T-helper 2 cell (primary cell): ENCODE data around the gene TAC3.
"Not testable (repeated sequence)": the region's sequence is repeated elsewhere in the genome, so short reads cannot be mapped to it uniquely, and the experiment has no call there.

Experiments
- DNase-seq, 5 experiments: peaks; one replicate each; pipeline versions ENCODE4 v3.0.0 to v3.0.0-alpha.2; 2012 to 2022

Gene TAC3

DNA sequence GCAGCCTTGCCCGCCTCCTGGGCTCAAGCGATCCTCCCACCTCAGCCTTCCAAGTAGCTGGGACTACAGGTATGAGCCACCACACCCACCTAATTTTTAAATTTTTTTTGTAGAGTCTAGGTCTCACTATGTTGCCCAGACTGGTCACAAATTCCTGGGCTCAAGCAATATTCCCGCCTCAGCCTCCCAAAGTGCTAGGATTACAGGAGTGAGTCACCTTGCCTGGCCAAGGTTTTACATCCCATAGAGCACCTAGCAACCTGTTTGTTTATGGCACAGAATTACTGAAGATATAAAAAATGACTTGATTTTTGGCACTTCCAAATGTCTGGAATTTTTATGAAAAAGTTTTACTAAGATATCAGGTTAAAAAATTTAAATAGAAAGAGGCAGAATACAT lies 17.1 kb upstream of the TAC3 start:
- no peak for DNase-seq

DNA sequence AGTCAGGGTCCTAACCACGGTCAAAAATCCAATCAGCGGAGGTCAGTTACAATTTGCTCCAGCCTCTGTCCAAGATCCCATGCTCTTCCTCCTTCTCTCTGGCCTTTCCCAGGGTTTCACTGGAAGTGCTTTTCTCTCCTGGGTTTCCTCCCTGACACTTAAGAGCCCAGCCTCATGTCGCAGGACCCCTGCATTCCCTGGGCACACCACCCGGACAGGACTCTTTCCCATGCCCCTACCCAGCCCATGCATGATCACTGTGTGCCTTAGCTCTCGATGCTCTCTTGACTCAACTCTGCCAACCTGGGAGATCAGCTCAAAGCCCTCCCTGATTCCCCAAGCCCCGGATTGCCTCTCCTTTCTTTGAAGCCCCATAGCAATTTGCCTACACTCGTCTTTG lies 15.5 kb upstream of the TAC3 start:
- no peak for DNase-seq

DNA sequence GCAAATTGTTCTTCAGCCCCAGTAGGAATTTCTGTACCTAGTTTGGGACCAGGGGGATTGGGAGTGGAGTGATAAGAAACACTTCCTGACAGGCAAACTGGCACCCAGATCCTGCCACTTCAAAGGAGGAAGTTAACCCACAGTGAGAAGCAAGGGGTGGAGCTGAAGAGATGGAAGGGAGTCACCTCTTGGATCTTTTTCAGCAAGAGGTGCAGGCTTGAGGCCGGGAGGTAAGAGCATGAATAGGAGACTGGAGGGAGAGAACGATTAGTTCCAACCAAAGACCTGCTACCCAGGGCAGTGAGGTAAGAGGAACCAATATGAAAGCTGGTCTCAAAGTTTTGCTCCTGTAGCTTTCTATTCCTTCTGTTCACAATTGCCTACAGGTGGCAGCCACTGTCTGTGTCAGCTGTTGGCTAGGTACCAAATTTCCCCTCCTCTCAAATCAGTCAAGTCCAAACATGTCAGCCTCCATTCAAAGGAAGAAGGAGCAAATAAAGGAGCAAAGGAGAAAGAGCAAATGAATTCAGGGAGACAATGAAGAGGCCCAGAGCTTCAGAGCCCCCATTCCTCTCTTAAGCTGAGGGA lies 14.9 kb upstream of the TAC3 start:
- DNase-seq, result peak in 1 of 5 experiments; percentile 61

DNA sequence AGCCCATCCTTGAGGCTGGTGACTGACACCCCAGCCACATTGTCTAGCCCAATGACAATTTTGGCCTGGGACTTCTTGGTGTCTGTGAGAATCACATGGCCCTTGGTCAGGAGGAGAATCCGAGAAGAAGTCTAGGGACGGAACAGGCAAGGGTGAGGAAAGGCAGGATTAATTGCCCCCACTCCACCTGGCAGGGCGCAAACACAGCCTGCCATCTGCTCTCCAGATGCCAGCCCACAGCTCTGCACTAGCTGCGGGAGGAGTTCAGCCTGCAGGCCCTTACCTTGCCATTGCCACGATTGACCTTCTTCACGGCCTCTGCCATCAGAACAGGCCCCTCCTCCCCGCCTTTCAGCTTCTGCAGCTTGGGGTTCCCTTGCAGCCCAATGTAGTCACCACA lies 13.1 kb upstream of the TAC3 start:
- no peak for DNase-seq

DNA sequence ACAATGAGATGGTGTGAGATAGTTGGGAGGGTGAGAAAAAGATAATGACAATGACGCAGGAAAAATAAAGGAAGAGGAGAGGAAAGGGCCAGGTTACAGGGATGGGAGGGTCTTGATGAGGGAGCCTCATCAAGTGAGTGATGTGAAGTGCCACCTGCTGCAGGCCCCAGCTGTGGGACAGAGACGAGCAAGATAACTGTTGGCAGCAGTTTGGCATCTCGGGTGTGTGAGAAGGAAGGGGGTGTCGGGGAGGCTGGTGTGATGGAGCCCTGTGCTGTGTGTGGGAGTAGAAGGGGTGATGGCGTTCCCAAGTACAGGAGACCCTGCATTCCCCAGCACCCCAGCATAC lies 11.4 kb upstream of the TAC3 start:
- DNase-seq, result peak in 1 of 5 experiments; percentile 6

DNA sequence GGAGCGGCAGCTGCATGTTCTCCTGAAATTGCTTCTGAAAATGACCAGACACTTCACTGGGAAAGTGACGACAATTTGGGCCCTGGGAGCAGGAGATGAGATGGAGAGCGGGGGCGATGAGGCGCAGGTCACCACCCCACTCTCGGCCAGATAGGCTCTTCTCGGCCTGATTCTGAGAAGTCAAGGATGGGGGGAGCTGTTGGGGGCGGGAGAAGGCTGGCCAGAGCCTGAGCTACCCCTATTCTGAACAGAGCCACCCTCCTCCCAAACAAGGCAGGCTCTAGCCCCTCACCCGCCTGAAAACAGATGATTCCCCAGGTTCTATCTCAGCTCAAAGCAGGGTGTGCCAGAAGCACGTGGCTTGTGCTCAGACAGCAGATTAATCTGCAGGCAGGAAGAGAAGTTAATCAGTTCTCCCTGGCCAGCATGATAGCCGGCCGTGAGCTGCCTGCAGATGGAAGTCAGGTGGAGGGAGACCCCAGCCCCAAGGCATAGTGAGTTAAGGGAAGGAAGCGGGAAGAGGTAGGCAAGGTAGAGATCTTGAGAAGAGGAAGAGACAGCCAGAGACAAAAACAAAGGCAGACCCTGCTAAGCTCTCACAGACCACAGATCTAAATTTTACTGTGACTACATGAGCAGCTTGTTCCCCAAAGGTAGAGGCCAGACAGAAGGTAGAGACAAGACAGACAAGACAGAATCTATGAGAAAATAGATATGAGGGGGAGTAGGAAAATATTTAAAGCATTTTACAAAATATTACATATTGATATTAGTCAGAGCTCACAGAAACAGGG lies 10.9 kb upstream of the TAC3 start:
- DNase-seq, result no peak

DNA sequence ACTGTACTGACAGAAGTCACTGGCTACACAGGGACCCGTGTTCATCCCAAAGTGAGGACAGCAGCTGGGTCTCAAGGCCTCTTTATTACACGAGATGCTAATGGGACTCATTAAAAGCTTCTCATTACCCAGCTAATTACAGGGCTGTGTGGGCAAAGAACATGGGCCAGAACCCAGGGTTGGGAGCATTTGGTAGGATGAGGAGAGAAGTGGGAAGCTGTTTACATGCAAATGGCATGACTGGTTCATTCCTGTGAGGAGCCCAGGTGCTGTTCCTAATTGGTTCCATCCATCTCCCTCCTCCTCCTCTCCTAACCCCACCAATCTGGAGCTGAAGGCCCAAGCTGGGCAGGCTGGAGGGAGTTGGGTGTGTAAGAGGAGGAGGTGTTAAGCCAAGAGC lies 8.9 kb upstream of the TAC3 start:
- no peak for DNase-seq

DNA sequence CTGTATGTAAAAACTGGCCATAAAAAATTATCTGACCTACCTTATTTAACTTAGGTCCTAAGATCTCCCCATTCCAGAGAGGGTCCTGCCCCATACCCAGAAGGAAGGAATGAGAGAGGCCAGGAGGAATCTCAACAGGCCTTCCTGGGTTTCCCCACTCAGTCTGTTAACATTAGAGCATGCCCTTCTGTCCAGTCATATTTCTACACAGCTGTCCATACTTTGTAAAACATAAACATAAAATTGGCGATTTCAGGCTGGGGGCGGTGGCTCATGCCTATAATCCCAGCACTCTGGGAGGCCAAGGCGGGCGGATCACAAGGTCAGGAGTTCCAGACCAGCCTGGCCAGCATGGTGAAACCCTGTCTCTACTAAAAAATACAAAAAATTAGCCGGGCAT lies 6.0 kb upstream of the TAC3 start:
- not testable (repeated sequence) for DNase-seq

DNA sequence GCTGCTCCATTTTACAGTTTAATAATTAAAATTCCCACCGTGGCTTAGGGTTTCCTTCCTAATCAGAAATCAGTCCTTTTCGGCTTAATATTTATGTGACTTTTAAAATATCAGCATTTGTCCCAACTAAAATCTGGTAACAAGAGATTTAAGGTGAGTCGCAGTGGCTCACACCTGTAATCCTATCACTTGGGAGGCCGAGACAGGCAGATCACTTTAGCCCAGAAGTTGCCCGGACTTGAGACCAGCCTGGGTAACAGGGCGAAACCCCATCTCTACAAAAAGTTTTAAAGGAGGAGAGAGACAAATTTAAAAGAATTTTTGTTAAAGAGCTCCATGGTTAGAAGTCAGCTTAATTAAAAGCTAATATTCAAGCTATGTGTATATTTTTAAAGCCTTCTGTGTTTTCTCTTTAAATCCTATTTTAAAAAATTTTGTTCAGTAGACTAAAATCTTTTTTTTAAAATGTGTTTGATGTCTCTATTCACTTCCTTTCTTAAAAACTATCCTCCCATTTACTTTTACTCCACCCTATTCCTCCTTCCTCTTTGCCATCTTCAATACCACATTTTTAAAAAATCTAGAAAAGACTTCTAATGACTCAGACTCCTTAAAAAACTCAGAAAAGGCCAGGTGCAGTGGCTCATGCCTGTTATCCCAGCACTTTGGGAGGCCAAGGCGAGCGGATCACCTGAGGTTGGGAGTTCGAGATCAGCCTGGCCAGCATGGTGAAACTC lies 3.8 kb upstream of the TAC3 start:
- no peak for DNase-seq

DNA sequence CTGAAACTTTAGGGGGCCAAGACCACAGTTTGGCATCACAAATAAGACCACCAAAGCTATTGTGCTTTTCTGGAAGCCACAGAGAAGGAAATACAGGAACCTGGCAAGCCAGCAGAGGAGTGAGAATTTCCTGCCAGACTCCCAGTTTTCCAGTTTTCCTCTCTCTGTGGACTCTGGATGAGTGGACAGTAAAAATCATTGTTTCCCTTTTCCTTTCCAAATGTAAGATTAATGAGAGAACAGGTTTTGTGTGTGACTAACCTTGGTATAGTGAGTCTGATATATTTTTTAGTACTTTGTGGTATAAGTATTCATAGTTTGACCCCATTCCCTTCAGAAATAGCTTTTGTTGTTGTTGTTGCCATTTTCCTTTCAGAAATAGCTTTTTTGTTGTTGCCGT lies 2.6 kb upstream of the TAC3 start:
- DNase-seq, result no peak

DNA sequence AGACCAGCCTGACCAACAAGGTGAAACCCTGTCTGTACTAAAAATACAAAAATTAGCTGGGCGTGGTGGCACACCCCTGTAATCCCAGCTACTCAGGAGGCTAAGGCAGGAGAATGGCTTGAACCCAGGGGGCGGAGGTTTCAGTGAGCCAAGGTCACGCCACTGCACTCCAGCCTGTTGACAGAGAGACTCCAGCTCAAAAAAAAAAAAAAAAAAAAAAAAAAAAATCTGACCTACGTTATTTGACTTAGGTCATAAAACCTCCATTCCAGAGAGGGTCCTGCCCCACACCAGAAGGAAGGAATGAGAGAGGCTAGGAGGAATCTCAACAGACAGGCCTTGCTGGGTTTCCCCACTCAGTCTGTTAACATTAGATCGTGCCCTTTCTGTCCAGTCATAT lies 2.0 kb upstream of the TAC3 start:
- DNase-seq, result not testable (repeated sequence)

DNA sequence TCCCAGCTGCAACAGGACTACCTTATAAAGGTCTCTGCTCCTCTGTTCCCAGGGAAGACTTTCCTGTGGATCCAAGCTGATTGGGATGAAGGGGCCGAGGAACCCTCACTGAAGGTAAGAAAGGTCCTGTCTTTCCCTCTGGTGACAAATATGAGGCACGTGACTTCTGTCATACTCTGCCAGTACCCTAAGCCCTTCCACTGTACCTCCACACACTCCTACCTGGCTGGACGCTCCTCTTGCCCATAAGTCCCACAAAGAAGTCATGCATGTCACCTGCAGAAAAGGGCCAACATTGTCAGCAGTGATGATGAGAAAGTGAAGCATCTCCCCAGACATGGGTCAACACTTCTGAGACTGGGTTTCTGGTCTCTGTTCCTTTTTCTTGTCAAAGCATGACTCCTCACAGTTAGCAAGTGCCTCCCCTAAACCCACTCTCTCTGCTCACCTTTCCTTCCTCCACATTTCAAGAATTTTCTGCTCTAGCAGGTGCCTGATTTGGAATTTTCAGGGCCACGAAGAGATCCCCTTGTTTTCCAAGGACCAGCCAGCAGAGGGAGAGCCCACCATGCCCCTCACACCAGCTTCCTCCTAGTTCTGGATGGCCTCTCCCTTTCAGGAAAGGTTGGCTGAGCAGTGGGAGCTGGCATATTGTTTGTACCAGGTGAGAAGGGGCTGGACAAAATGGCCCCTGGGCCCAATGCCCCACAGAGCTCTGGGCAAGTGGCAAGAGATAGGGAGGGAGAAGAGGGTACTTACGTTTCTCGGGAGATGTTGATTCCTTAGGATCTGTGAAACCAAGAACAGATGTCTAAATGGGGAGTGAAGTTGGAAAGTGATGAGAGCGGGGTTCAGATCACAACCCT lies 3.5 kb downstream of the TAC3 start:
- no peak for DNase-seq

DNA sequence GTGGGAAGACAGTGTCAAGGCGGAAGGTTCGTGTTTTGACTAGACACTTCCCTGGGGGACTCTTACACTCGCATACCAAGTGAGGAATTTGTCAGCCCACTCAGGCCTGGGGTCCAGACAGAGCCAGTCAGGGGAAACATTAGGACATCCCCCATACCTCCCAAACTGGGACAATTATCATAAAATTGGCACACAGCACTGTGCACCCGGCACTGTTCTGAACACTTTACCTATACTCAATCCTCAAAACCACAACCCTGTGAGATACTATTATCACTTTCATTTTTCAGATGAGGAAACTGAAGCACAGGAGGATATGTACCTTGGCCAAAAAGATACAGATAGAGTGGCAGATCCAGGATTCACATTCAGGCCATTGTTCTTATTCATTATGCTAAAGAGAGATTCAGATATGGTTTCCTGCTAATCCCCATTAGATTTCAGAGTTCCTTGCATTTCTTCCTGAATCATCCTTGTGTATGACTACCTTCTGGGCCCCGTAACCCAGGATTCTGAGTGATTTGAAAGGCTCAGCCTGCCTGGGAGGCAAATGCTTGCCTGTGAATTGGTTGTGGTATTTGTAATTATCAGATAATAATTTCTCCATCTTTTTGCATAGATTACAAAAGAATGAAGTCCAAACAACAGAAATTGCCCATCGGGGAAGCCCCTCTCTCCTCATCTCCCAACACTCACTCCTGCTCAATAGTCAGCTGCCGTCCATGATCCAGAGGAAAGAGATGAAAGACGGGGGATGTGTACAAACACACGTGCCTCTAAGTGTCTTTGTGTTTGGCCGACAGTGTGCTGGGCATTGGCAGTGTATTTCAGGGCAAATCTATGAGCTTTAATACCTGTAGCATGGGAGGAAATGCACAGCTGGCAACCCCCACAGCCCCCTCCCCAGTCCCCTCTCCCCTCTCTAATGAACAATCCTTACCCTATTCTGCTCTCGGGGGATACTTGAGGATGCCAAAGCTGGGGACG lies 4.6 kb downstream of the TAC3 start:
- peak in 1 of 5 experiments; percentile 71 for DNase-seq

DNA sequence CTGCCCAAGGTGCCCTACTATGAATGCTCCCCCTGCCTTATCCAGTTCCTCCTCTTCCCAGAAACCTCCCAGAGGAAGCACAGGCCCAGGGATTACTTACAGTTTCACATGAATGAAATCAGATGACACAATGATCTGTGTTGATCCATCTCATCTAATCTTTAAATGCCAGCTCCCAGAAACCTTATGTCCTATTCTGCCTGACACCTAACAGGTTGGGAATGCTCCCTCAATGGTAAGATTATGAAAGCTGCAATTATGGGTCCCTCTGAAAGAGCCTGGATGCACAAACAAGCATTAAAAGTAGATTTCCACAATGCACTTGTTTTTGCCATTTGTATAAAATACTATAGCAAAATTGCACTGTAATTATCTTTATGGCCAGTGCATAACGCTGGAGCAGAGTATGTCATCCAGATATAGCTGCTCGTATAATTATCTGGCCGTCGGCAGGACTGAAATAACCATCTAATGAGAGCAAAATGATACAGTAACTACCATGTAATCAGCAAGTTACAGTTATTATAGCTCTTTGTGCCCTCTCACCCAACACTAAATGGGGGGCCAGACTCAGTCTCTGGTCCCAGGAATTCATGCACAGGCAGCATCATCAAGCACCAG lies 5.6 kb downstream of the TAC3 start:
- DNase-seq, result no peak

DNA sequence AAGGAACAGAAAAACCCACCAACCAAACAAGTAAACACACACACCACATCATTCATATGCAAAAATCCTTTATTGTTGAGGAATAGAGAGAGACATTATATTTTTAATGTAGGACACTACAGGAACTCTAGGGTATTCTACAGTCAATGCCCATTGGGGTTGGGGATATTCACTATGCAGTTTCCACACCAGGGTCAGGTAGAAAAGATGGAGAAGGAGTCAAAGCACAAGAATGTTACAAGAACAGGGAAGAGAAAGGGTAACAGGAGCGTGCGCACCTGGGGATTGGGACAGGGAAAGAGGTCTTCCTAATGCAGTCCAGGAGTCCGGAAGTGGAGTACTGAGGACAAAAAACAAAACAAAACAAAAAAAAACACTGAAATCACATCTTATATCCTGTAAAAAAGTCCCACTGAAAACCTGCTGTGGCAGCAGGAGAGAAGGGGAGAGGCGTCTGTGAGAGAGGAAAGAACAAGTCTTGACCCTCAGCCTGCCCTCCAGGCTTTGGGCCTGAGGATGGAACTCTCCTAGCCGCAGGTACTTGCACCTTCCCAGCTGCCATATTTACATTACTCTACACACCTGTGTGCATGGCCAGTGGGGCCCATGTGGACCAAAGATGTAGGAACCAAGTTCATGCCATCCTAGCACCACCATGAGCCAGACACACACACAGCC lies 6.2 kb downstream of the TAC3 start:
- no peak for DNase-seq

DNA sequence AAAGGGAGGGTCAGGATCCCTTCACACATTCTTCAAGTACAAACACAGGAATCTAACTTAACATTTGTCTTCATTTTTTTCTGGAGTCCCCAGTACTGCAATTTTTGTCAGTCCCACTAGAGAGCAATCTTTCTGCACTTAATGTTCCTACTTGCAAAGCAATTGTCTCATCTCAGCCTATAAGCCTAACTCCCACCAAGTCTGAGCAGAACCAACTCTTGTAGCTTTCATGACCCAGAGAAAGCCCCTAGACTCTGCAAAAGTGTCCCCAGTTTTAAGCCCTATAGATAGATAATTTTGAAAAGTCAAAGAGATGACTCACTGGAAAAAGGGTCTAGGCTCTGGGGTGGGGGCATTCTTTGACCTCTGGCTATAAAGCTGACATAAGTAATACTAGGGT lies 8.2 kb downstream of the TAC3 start:
- peak in 1 of 5 experiments; percentile 77 for DNase-seq

DNA sequence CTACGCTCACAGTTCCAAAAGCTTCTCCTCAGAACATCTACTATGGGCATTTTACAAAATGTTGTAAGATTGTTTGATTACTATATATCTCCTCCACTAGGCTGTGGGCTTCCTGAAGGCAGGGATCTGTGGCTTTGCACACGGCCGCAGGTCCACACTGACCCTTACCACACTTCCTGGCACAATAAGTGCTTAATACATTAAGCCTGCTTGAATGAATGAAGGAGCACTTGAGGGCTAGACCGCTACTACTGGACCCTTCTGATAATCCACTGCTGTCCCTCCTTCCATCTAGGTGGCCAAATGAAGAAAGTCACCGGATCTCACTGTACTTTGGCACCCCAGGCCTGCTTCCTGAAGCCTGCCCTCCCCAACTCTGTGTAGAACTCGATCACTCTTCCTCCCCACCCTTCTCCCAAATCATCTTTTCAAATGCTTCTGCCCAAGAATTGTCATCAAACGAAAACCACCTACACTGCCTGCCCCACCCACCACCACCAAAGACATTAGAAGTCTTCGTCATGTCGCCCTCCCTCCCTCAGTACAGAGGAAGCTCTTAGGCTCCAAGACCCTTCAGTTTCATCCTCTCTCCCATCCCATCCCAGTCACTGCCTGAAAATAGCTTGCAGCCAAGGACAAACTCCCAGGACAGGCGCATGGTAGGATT lies 9.4 kb downstream of the TAC3 start:
- no peak for DNase-seq

DNA sequence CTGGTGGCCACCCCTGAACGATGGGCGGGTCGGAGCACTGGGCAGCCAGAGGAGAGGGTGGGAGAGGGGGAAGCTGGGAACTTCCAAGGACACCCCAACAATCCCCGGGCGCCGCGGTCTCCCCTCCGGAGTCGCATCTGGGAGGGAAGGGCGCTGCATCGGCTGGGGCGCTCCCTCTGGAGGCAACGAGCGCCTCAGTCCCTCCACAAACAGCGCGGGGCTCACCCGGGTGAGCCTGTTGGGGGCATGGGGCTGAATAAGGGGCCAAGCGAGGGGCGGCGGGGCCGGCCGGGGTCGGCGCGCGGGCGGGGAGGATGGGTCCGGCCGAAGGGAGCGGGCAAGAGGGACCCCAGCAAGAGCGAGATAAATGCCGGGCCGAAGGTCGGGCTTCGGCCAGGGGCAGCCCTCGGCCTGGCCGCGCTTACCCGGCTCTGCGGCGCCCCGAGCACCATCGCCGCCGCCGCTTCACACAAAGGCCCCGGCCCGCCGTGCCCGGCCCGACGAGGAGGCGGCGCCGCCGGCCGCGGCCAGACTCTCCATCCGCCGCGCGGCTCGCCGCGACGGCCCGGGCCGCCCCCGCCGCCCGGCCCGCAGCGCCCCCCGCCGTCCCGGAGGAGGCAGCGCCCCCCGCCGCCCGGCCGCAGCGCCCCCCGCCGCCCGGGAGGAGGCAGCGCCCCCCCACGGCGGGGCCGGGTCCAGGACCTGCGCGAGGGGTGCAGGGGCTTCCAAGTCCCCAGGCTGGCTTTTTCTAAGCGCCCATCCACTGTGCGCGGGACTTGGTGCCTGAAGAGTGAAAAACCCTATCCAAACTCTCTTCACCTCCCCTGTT lies 10.1 kb downstream of the TAC3 start, which contains the start of gene ZBTB39:
ZBTB39 (minus strand) TSS at position 567 of the 829 bp plus-strand sequence. CDS start 1,629 bp downstream, outside the sequence.
- peak; percentile 46 to 78 (median 57) for DNase-seq

DNA sequence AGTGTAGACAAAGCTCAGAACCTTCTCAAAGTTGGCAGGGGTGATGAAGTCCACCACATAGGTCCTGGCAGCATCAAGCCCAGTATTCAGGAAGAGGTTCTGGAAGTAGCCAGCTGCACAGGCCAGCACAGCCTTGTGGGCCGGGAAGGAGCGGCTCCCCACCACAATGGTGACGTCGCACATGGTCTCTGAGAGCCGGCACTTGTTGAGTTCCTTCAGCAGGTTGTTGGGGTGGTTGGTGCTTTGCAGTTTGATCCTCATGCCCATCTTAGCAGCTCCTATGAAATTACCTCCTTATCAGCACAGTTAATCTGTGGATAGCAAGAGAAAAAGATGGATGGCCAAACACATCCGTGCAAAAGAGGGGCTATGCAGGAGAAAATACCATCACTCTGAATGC lies 11.7 kb downstream of the TAC3 start:
- DNase-seq, result no peak
